ENCODE measurements around the gene CNST. TPM values are rescaled to one million over a fixed set of nuclear protein-coding genes. Genes with fewer than 3 reads are reported as not detected.

CNST gene
- total and polyA plus RNA-seq, 2 of the 13 experiments (the other 11 are each of a cell fraction or from before 2014, with no cell fraction given), result 6.3 to 12.4 TPM

GRCh38 chr1:246564839-246565750 lies 1.2 kb upstream of the CNST start (continued):
- TF ChIP-seq MLXIP (CRISPR knock-in tag; IDR thresholded peaks at IDR 0.05; ENCODE audit: borderline replicate concordance), result no peak
- TF ChIP-seq ZNF780A (CRISPR knock-in tag; IDR thresholded peaks at IDR 0.05), result no peak
- no peak for TF ChIP-seq RBAK (CRISPR knock-in tag; IDR thresholded peaks at IDR 0.05)
- no peak for TF ChIP-seq ZBTB46 (CRISPR knock-in tag; IDR thresholded peaks at IDR 0.05; ENCODE audit: borderline replicate concordance)
- TF ChIP-seq FOXO4 (CRISPR knock-in tag; conservative IDR thresholded peaks at IDR 0.05), result 0 out of 2 replicates have a peak, but pooled peaks have one; percentile 20
- TF ChIP-seq TFE3 (CRISPR knock-in tag; IDR thresholded peaks at IDR 0.05), result no peak
- peak; percentile 98 for TF ChIP-seq ZNF460 (CRISPR knock-in tag; IDR thresholded peaks at IDR 0.05; ENCODE audit: borderline replicate concordance)

Measured in HepG2 (cell line).